LNCAP (cell line): ENCODE measurements around the gene SERPINA5.

ENCODE experiments used
- TF ChIP-seq, protein P1 (sequence below): fragments of 450-650 bp; IDR thresholded peaks from 2 replicates; pipeline ENCODE4 v1.5.1; 2017; ENCODE audit warnings: mild to moderate bottlenecking

The SERPINA5 gene

DNA sequence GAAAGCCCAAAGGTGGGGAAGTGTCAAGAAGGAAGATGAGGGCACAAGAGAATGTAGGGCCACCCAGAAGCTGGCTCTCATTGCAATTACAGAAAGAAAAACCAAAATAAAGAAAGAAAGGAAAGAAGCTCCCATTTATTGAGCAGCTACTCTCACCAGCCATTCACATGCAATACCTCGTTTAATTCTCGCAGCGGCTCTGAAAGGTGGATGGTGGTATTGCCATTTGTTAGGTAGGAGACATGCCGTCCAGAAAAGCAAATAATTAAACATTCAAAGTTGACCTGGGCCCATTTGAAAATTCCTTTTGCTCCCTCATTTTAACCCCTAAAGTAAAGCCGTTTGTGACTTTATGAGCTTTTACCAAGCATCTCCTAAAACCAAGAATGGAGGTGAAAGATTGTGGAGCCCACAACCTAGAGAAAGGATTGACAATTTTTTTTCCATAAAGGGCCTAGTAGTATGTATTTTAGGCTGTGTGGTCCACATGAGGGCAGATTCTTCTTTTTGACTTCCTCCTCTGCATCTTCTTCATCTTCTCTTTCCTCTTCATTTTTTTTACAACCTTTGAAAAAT lies 36.2 kb downstream of the SERPINA5 start:
- TF ChIP-seq, protein P1, sequence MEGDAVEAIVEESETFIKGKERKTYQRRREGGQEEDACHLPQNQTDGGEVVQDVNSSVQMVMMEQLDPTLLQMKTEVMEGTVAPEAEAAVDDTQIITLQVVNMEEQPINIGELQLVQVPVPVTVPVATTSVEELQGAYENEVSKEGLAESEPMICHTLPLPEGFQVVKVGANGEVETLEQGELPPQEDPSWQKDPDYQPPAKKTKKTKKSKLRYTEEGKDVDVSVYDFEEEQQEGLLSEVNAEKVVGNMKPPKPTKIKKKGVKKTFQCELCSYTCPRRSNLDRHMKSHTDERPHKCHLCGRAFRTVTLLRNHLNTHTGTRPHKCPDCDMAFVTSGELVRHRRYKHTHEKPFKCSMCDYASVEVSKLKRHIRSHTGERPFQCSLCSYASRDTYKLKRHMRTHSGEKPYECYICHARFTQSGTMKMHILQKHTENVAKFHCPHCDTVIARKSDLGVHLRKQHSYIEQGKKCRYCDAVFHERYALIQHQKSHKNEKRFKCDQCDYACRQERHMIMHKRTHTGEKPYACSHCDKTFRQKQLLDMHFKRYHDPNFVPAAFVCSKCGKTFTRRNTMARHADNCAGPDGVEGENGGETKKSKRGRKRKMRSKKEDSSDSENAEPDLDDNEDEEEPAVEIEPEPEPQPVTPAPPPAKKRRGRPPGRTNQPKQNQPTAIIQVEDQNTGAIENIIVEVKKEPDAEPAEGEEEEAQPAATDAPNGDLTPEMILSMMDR, result no peak

DNA sequence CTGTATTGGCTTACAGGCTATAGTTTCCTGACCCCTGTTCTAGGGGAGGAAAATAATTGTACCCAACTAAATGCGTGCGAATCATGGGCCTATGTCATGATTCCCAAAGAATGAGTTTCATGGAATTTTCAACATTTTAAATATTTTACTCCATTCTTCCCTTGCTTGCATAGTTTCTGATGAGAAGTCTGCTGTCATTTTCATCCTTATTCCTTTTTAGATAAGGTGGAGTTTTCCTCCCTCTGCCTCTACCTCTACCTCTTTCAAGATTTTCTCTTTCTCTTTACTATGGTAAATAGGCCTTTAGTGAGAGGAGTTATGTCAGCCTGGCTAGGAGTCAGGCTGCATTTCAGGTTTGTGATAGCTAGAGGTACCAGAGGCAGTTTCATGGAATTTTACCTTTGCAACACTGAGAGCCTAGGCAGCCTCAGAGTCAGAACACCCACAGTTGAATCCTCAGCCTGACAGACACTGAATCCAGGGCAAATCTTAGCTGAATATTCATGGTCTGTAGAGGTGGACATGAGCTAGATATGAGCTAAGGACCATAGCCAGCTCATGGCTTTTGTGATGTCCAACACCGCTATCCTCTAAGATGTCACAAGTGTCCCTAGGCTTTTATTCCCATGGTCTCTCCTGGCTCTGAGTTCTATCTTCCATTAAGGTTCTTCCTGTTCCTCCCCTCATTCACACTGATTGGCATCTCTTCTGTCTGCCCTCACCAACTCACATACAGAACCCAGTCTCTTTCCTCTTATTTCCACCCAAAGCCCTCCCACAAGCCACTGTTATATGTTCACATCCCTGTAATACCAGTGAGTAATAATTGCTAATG lies 37.0 kb downstream of the SERPINA5 start:
- TF ChIP-seq, protein P1, result no peak

DNA sequence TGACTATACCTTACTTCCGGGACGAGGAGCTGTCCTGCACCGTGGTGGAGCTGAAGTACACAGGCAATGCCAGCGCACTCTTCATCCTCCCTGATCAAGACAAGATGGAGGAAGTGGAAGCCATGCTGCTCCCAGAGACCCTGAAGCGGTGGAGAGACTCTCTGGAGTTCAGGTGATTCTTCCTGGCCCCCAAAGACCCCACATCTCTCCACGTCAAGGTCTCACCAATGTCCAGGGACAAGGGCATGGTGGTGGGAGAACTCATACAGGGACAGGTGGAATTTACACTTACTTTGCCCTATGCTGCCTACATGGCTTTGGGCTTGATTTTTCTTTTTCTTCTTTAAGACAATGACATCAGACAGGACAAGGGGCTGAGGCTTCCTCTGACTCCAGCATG lies 38.1 kb downstream of the SERPINA5 start:
- TF ChIP-seq, protein P1, result no peak

DNA sequence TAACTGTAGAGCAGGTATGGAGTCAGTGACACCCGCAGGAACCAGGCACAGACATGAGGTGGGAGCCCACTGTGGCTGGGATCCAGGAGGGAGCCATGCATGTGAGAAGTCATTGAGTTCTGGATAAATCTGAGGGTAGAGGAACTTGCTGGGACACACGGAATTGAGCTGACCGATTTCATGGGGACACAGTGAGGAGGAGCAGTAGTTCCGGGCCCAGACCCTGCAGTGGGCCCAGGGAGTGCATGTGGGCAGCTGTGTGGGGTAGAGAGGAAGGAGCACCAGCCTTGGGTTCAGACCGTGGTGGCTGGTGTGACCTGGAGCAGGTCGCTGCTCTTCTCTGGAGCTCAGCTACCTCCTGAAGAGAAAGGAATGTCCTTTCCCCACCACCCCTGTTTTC lies 39.4 kb downstream of the SERPINA5 start:
- TF ChIP-seq, protein P1, result no peak

DNA sequence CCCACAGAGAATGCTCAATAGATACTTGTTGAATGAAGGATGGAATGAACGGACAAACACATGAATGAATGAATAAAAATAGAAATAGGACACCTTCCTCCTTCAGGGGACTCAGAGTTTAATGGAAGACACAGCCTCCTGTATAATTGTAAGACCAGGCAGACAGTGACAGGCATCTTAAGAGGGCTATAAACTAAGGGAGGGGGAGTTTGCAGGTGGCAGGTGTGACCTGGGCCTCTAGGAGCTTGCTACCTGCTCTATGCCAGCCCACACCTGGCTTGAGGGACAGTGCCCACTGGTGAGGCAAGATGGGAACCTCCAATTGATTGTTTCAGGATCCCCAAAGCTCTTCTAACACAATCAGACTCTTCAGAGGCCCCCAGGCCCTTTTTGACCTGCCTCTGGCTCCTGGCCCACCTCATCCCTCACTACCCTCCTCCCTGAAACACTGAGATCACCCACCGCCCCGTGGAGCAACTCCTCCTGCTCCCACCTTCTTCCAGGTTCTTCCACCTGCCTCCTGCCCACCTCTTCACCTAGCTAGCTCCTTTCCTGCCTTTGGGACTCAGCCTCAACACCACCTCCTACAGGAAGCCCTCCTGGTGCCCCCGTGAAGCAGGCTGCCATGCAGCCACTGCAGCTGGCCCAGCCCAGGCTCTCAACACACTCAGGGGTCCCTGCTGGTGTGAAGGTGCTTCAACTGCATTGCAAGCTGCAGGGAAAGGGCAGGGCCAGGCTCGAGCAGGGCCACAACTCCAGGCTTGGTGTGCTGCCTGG lies 40.3 kb downstream of the SERPINA5 start:
- TF ChIP-seq, protein P1, result no peak

DNA sequence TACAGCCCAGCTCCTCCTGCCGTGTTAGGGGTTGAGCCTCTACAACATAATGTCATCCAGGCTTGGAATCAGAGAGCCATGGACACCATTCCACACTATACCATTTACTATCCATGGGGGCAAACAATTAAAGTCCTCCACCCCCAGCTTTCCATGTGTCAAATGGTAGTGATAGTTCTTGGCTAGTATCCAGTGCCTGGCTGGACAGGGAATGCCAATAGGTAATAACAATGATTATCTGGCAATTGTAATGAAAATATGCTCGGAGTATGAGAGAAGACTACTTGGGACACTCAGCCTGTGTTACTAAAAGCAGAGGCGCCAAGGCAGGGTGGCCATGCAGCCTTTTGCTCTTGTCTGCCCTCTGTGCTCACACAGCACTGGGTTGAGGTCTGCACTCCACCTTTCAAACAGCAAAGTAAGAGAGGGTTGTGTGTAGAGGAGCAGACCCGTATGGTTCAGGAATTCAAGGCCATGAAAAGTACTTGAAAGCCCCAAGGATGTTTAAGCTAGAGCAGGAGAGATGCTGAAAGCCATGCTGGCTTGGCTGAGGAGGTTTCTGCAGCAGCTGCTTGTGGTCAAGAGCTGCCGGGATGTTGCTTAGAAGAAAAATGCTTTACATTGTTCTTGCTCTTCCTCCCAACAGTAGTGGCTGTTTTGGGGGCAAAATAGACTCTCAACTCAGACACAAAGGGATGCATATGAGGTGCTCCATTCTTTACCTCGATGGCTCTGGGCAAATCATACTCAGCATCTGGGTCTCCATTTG lies 41.6 kb downstream of the SERPINA5 start:
- TF ChIP-seq, protein P1, result no peak

DNA sequence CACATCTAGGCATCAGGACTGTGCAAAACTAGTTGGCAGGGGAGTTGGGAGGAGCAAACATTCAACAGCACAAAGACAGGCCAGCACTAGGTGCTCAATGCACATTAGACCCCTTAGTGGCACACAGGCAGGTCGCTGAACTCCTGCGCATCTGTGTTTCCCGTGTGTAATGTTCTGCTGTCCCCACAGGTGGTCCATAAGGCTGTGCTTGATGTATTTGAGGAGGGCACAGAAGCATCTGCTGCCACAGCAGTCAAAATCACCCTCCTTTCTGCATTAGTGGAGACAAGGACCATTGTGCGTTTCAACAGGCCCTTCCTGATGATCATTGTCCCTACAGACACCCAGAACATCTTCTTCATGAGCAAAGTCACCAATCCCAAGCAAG lies 42.2 kb downstream of the SERPINA5 start:
- TF ChIP-seq, protein P1, result no peak
